Erythroblast (primary cell): ENCODE measurements around the gene DDX19B.

ENCODE experiments used
- GATA1 ChIP-seq: IDR thresholded peaks from 2 replicates; pipeline ENCODE4 v1.6.1; 2011; ENCODE audit warnings: low read depth, mild to moderate bottlenecking, control low read depth, low read length, moderate library complexity
- POLR2A ChIP-seq: IDR thresholded peaks from 2 replicates; pipeline ENCODE4 v1.6.1; 2011; ENCODE audit warnings: mild to moderate bottlenecking, low read length

DNA sequence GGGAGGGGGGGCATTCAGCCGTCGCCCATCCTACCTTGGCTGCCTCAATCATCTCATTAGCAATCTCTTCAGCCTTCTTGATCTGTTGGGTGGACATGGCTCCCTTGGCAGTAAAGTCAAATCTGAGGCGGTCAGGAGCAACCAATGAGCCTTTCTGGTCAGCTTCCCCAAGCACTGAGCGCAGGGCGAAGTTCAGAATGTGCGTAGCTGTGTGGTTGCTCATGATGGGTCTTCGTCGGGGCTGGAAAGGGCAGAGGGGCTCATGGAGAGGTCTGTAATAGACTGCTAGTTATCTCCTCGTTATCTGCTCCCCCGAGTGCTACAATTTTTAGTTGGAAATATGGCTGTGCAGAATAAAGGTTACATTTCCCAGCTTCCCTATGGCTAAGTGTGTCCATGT is 40.0 kb upstream of the DDX19B start:
- TF ChIP-seq POLR2A (no peak), GATA1 (no peak)
